G401.6 (cell line): ENCODE data around the gene FRMD1.
"Not testable (repeated sequence)": the region's sequence is repeated elsewhere in the genome, so short reads cannot be mapped to it uniquely, and the experiment has no call there.

Experiments used
- FAIRE-seq: peaks from 2 replicates; lab custom pipeline; 2012; peaks lifted over from hg19 to GRCh38; lab: Jason Lieb, UNC

Gene FRMD1

GRCh38 chr6:168077401-168077800 is 1.6 kb downstream of the FRMD1 start:
- not testable (repeated sequence) for FAIRE-seq

- no peak for FAIRE-seq
Observed at GRCh38 chr6:168075787-168076202, 3.2 kb downstream of the FRMD1 start.

GRCh38 chr6:168075216-168075615 is 3.8 kb downstream of the FRMD1 start:
- no peak for FAIRE-seq

GRCh38 chr6:168073937-168074730 is 4.9 kb downstream of the FRMD1 start:
- no peak for FAIRE-seq

GRCh38 chr6:168072730-168073129 is 6.3 kb downstream of the FRMD1 start:
- no peak for FAIRE-seq

- FAIRE-seq = no peak
Observed at GRCh38 chr6:168072261-168072660, 6.8 kb downstream of the FRMD1 start.

- FAIRE-seq = no peak
Observed at GRCh38 chr6:168071620-168072019, 7.4 kb downstream of the FRMD1 start.

- FAIRE-seq = no peak
Observed at GRCh38 chr6:168070804-168071203, 8.2 kb downstream of the FRMD1 start.

GRCh38 chr6:168067081-168067759 is 11.8 kb downstream of the FRMD1 start:
- no peak for FAIRE-seq

GRCh38 chr6:168064226-168064807 is 14.7 kb downstream of the FRMD1 start:
- FAIRE-seq = no peak

- FAIRE-seq = no peak
Observed at GRCh38 chr6:168063431-168063830, 15.6 kb downstream of the FRMD1 start.

GRCh38 chr6:168062346-168063289 is 16.4 kb downstream of the FRMD1 start:
- no peak for FAIRE-seq

GRCh38 chr6:168061269-168062210 is 17.5 kb downstream of the FRMD1 start:
- no peak for FAIRE-seq

GRCh38 chr6:168060521-168060931 is 18.5 kb downstream of the FRMD1 start:
- FAIRE-seq = no peak

GRCh38 chr6:168058691-168059551 is 20.1 kb downstream of the FRMD1 start:
- FAIRE-seq = no peak

GRCh38 chr6:168057836-168058235 is 21.2 kb downstream of the FRMD1 start:
- no peak for FAIRE-seq

GRCh38 chr6:168056892-168057527 is 22.0 kb downstream of the FRMD1 start:
- no peak for FAIRE-seq

GRCh38 chr6:168055696-168056489 is 23.1 kb downstream of the FRMD1 start:
- FAIRE-seq = no peak
